ENCODE measurements around the gene DMXL1.

DMXL1 gene

DNA sequence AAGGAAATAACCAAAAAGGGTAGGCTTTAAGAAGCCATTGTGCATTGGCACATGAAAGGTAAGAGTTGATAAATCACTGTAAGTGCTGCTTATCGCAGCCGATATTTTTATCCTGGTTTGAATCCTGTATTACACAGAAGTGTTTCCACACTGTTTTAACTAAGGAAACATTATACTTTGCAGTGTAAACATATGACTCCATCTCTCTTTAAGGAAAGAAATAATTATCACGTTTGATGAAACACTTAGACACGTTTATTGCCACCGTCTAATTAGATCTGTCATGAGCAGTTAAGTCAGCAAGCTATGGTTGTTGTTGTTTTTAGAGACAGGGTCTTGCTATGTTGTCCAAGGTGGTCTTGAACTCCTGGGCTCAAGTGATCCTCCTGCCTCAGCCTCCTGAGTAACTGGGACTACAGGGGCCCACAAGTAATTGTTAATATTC, 199.3 kb downstream of the DMXL1 start (continued):
- no peak for TF ChIP-seq ZNF560 (tag by site-specific recombination; IDR thresholded peaks at IDR 0.05; ENCODE audit: borderline replicate concordance)
- no peak for TF ChIP-seq ZNF544 (tag by site-specific recombination; IDR thresholded peaks at IDR 0.05)
- TF ChIP-seq, protein P1, sequence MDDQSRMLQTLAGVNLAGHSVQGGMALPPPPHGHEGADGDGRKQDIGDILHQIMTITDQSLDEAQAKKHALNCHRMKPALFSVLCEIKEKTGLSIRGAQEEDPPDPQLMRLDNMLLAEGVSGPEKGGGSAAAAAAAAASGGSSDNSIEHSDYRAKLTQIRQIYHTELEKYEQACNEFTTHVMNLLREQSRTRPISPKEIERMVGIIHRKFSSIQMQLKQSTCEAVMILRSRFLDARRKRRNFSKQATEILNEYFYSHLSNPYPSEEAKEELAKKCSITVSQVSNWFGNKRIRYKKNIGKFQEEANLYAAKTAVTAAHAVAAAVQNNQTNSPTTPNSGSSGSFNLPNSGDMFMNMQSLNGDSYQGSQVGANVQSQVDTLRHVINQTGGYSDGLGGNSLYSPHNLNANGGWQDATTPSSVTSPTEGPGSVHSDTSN (CRISPR knock-in tag; IDR thresholded peaks at IDR 0.05) = no peak
- TF ChIP-seq, protein P2, sequence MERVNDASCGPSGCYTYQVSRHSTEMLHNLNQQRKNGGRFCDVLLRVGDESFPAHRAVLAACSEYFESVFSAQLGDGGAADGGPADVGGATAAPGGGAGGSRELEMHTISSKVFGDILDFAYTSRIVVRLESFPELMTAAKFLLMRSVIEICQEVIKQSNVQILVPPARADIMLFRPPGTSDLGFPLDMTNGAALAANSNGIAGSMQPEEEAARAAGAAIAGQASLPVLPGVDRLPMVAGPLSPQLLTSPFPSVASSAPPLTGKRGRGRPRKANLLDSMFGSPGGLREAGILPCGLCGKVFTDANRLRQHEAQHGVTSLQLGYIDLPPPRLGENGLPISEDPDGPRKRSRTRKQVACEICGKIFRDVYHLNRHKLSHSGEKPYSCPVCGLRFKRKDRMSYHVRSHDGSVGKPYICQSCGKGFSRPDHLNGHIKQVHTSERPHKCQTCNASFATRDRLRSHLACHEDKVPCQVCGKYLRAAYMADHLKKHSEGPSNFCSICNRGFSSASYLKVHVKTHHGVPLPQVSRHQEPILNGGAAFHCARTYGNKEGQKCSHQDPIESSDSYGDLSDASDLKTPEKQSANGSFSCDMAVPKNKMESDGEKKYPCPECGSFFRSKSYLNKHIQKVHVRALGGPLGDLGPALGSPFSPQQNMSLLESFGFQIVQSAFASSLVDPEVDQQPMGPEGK (tag by site-specific recombination; IDR thresholded peaks at IDR 0.05) = peak; percentile 35; the same call in 1 of the 2 replicates
- peak; percentile 56 for TF ChIP-seq ZBTB17 (tag by site-specific recombination; IDR thresholded peaks at IDR 0.05)
- TF ChIP-seq ZFP37 (tag by site-specific recombination; IDR thresholded peaks at IDR 0.05) = no peak
- TF ChIP-seq, protein P3, sequence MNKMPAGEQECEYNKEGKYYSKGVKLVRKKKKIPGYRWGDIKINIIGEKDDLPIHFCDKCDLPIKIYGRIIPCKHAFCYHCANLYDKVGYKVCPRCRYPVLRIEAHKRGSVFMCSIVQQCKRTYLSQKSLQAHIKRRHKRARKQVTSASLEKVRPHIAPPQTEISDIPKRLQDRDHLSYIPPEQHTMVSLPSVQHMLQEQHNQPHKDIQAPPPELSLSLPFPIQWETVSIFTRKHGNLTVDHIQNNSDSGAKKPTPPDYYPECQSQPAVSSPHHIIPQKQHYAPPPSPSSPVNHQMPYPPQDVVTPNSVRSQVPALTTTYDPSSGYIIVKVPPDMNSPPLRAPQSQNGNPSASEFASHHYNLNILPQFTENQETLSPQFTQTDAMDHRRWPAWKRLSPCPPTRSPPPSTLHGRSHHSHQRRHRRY (tag by site-specific recombination; IDR thresholded peaks at IDR 0.05) = no peak
- no peak for TF ChIP-seq REPIN1 (tag by site-specific recombination; IDR thresholded peaks at IDR 0.05; ENCODE audit: low read depth)
- TF ChIP-seq, protein P4, sequence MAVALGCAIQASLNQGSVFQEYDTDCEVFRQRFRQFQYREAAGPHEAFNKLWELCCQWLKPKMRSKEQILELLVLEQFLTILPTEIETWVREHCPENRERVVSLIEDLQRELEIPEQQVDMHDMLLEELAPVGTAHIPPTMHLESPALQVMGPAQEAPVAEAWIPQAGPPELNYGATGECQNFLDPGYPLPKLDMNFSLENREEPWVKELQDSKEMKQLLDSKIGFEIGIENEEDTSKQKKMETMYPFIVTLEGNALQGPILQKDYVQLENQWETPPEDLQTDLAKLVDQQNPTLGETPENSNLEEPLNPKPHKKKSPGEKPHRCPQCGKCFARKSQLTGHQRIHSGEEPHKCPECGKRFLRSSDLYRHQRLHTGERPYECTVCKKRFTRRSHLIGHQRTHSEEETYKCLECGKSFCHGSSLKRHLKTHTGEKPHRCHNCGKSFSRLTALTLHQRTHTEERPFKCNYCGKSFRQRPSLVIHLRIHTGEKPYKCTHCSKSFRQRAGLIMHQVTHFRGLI (tag by site-specific recombination; IDR thresholded peaks at IDR 0.05) = 0 out of 2 replicates have a peak, but pooled peaks have one; percentile 37
- TF ChIP-seq FEZF1 (tag by site-specific recombination; IDR thresholded peaks at IDR 0.05) = peak; percentile 93
- peak; percentile 41; the same call in 1 of the 2 replicates for TF ChIP-seq ZNF600 (tag by site-specific recombination; IDR thresholded peaks at IDR 0.05)
- peak; percentile 94 for TF ChIP-seq ZEB2 (tag by site-specific recombination; IDR thresholded peaks at IDR 0.05)
- TF ChIP-seq ZNF121 (tag by site-specific recombination; IDR thresholded peaks at IDR 0.05) = peak; percentile 97
- TF ChIP-seq SCRT1 (tag by site-specific recombination; IDR thresholded peaks at IDR 0.05; ENCODE audit: borderline replicate concordance) = peak; percentile 21; the same call in 1 of the 2 replicates
- TF ChIP-seq ZNF785 (tag by site-specific recombination; IDR thresholded peaks at IDR 0.05) = no peak
- no peak for TF ChIP-seq ZNF112 (tag by site-specific recombination; IDR thresholded peaks at IDR 0.05)
- no peak for TF ChIP-seq ZFP3 (tag by site-specific recombination; IDR thresholded peaks at IDR 0.05; ENCODE audit: low read depth)
- peak; percentile 46; the same call in 1 of the 2 replicates for TF ChIP-seq ZNF596 (tag by site-specific recombination; IDR thresholded peaks at IDR 0.05)
- no peak for TF ChIP-seq ZNF335 (tag by site-specific recombination; conservative IDR thresholded peaks at IDR 0.05)
- peak; percentile 79; the same call in 1 of the 2 replicates for TF ChIP-seq GFI1B (tag by site-specific recombination; IDR thresholded peaks at IDR 0.05)
- peak; percentile 59 for TF ChIP-seq ZNF501 (tag by site-specific recombination; IDR thresholded peaks at IDR 0.05)
- TF ChIP-seq, protein P5, sequence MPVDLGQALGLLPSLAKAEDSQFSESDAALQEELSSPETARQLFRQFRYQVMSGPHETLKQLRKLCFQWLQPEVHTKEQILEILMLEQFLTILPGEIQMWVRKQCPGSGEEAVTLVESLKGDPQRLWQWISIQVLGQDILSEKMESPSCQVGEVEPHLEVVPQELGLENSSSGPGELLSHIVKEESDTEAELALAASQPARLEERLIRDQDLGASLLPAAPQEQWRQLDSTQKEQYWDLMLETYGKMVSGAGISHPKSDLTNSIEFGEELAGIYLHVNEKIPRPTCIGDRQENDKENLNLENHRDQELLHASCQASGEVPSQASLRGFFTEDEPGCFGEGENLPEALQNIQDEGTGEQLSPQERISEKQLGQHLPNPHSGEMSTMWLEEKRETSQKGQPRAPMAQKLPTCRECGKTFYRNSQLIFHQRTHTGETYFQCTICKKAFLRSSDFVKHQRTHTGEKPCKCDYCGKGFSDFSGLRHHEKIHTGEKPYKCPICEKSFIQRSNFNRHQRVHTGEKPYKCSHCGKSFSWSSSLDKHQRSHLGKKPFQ (tag by site-specific recombination; IDR thresholded peaks at IDR 0.05) = peak; percentile 35
- TF ChIP-seq ZNF146 (tag by site-specific recombination; IDR thresholded peaks at IDR 0.05) = peak; percentile 53; the same call in 1 of the 2 replicates
- TF ChIP-seq BCL11A (tag by site-specific recombination; IDR thresholded peaks at IDR 0.05; ENCODE audit: low read depth) = peak; percentile 90
- TF ChIP-seq ZNF2 (tag by site-specific recombination; IDR thresholded peaks at IDR 0.05) = peak; percentile 95
- TF ChIP-seq ZFP69B (tag by site-specific recombination; IDR thresholded peaks at IDR 0.05) = 0 out of 2 replicates have a peak, but pooled peaks have one; percentile 57
- TF ChIP-seq, protein P6, sequence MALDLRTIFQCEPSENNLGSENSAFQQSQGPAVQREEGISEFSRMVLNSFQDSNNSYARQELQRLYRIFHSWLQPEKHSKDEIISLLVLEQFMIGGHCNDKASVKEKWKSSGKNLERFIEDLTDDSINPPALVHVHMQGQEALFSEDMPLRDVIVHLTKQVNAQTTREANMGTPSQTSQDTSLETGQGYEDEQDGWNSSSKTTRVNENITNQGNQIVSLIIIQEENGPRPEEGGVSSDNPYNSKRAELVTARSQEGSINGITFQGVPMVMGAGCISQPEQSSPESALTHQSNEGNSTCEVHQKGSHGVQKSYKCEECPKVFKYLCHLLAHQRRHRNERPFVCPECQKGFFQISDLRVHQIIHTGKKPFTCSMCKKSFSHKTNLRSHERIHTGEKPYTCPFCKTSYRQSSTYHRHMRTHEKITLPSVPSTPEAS (tag by site-specific recombination; IDR thresholded peaks at IDR 0.05) = peak; percentile 35; the same call in 1 of the 2 replicates
- peak; percentile 91; the same call in 1 of the 2 replicates for TF ChIP-seq ZNF391 (tag by site-specific recombination; IDR thresholded peaks at IDR 0.05; ENCODE audit: borderline replicate concordance, low read depth)
- TF ChIP-seq ZBTB1 (tag by site-specific recombination; IDR thresholded peaks at IDR 0.05) = 0 out of 2 replicates have a peak, but pooled peaks have one; percentile 74
- TF ChIP-seq BCL11B (tag by site-specific recombination; IDR thresholded peaks at IDR 0.05; ENCODE audit: low read depth) = peak; percentile 75; the same call in 1 of the 2 replicates
- peak; percentile 96 for TF ChIP-seq ZXDB (tag by site-specific recombination; IDR thresholded peaks at IDR 0.05)

All from HEK293 (cell line).